Parathyroid adenoma (tissue), 2 donors: ENCODE measurements around the gene MEIS3.

Experiments used
- H2AFZ ChIP-seq: fragments of 300-600 bp; sonication (generic); one replicate; pipeline ENCODE4 v1.7.0; 2017; ENCODE audit warnings: antibody characterized with exemption, mild to moderate bottlenecking
- H3K27ac ChIP-seq: fragments of 300-600 bp; sonication (generic); one replicate; pipeline ENCODE4 v1.7.0; 2017
- H3K27me3 ChIP-seq: fragments of 300-600 bp; sonication (generic); one replicate; pipeline ENCODE4 v1.7.0; 2017; ENCODE audit warnings: low read length; ENCODE audit not compliant: control insufficient read depth, insufficient read depth
- H3K36me3 ChIP-seq: fragments of 300-600 bp; sonication (generic); one replicate; pipeline ENCODE4 v1.7.0; 2017; ENCODE audit warnings: low read length; ENCODE audit not compliant: control insufficient read depth, insufficient read depth
- H3K4me1 ChIP-seq: fragments of 300-600 bp; sonication (generic); one replicate; pipeline ENCODE4 v1.7.0; 2017; ENCODE audit warnings: control low read depth
- H3K4me2 ChIP-seq: fragments of 300-600 bp; sonication (generic); one replicate; pipeline ENCODE4 v1.7.0; 2017; ENCODE audit warnings: low read length
- H3K4me3 ChIP-seq: fragments of 300-600 bp; sonication (generic); one replicate; pipeline ENCODE4 v1.7.0; 2017; ENCODE audit warnings: low read depth, low read length
- H3K79me2 ChIP-seq: fragments of 300-600 bp; sonication (generic); one replicate; pipeline ENCODE4 v1.7.0; 2017; ENCODE audit warnings: control low read depth
- H3K9ac ChIP-seq: fragments of 300-600 bp; sonication (generic); one replicate; pipeline ENCODE4 v1.7.0; 2017; ENCODE audit warnings: mild to moderate bottlenecking
- H3K9me3 ChIP-seq: fragments of 300-600 bp; sonication (generic); one replicate; pipeline ENCODE4 v1.7.0; 2017; ENCODE audit warnings: low read length; ENCODE audit not compliant: control insufficient read depth
- CTCF ChIP-seq: fragments of 300-600 bp; sonication (generic); IDR thresholded peaks from one replicate; pipeline ENCODE4 v1.7.0; 2017; ENCODE audit warnings: antibody characterized with exemption, mild to moderate bottlenecking
- donor health status: primary hyperparathyroidism.

MEIS3 gene

GRCh38 chr19:47445527-47445926 is 26.2 kb upstream of the MEIS3 start:
- Histone ChIP-seq H3K36me3 (no peaks in the 10 kb centered on the region), H3K9me3 (no peaks in the 10 kb centered on the region), H3K4me1 (peaks cover 9% of the 10 kb centered on the region), H3K4me3 (no peak overlapping the region), H2AFZ (peak overlapping the region; percentile 68), H3K79me2 (no peaks in the 10 kb centered on the region), H3K27ac (no peak overlapping the region), H3K4me2 (peak overlapping the region; percentile 48), H3K27me3 (peaks cover 6% of the 10 kb centered on the region), H3K9ac (no peak overlapping the region)
- no peak for TF ChIP-seq CTCF

- no peaks in the 10 kb centered on the region for H3K9me3 ChIP-seq
- no peak overlapping the region for H3K4me3 ChIP-seq
- H3K36me3 ChIP-seq, result no peaks in the 10 kb centered on the region
- no peak for TF ChIP-seq CTCF
- peaks cover 6% of the 10 kb centered on the region for H3K27me3 ChIP-seq
- H3K4me1 ChIP-seq, result peaks cover 9% of the 10 kb centered on the region
- no peaks in the 10 kb centered on the region for H3K79me2 ChIP-seq
- no peak overlapping the region for H3K4me2 ChIP-seq
- no peak overlapping the region for H2AFZ ChIP-seq
- H3K27ac ChIP-seq, result no peak overlapping the region
- H3K9ac ChIP-seq, result no peak overlapping the region
These were observed 25.1 kb upstream of the MEIS3 start for GRCh38 chr19:47444388-47444821.

GRCh38 chr19:47443331-47443730 is 24.0 kb upstream of the MEIS3 start:
- H3K27me3 ChIP-seq, result peaks cover 6% of the 10 kb centered on the region
- no peaks in the 10 kb centered on the region for H3K9me3 ChIP-seq
- no peak overlapping the region for H2AFZ ChIP-seq
- no peak overlapping the region for H3K27ac ChIP-seq
- H3K36me3 ChIP-seq, result no peaks in the 10 kb centered on the region
- H3K9ac ChIP-seq, result no peak overlapping the region
- H3K4me1 ChIP-seq, result peaks cover 9% of the 10 kb centered on the region
- no peak overlapping the region for H3K4me3 ChIP-seq
- TF ChIP-seq CTCF, result no peak
- no peak overlapping the region for H3K4me2 ChIP-seq
- H3K79me2 ChIP-seq, result no peaks in the 10 kb centered on the region

GRCh38 chr19:47438793-47439220 is 19.5 kb upstream of the MEIS3 start:
- Histone ChIP-seq H3K4me1 (no peaks in the 10 kb centered on the region), H3K9me3 (no peaks in the 10 kb centered on the region), H3K4me2 (no peak overlapping the region), H2AFZ (no peak overlapping the region), H3K27ac (no peak overlapping the region), H3K79me2 (no peaks in the 10 kb centered on the region), H3K4me3 (no peak overlapping the region), H3K27me3 (no peaks in the 10 kb centered on the region), H3K9ac (no peak overlapping the region), H3K36me3 (no peaks in the 10 kb centered on the region)
- no peak for TF ChIP-seq CTCF

- H3K27ac ChIP-seq, result no peak overlapping the region
- H3K27me3 ChIP-seq, result no peaks in the 10 kb centered on the region
- H3K9ac ChIP-seq, result no peak overlapping the region
- no peak overlapping the region for H3K4me2 ChIP-seq
- H3K4me3 ChIP-seq, result no peak overlapping the region
- no peaks in the 10 kb centered on the region for H3K36me3 ChIP-seq
- no peaks in the 10 kb centered on the region for H3K4me1 ChIP-seq
- no peak for TF ChIP-seq CTCF
- no peaks in the 10 kb centered on the region for H3K9me3 ChIP-seq
- no peaks in the 10 kb centered on the region for H3K79me2 ChIP-seq
- no peak overlapping the region for H2AFZ ChIP-seq
These were observed 18.2 kb upstream of the MEIS3 start for GRCh38 chr19:47437500-47437899.
